COLO668 (cell line): ENCODE measurements around the gene PODNL1.
A peak's percentile ranks its signal among the peaks of the same experiment; 100 is the strongest.
"Not testable (repeated sequence)": the region's sequence is repeated elsewhere in the genome, so short reads cannot be mapped to it uniquely, and the experiment has no call there.

ENCODE experiments used
- DNase-seq: peaks from one replicate; lab custom pipeline; 2025; ENCODE audit not compliant: unreplicated experiment; lab: John Stamatoyannopoulos, UW

Gene PODNL1

GRCh38 chr19:13929340-13929739 is 8.9 kb downstream of the PODNL1 start:
- no peak for DNase-seq

DNA sequence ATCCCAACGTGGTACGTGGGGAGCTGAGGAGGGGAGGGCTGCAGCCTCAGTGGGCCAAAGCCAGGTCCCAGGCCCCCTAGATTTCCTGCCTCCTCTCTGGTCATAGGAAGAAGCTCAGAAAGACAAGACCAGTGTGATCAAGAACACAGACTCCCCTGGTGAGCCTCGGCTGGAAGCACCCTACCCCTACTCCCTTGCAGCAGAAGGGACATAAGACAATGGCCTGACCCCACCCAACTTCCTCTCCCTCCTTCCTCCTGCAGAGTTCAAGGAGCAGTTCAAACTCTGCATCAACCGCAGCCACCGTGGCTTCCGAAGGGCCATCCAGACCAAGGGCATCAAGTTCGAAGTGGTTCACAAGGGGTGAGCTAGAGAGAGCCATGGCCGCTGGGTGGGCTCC is 11.5 kb downstream of the PODNL1 start:
- no peak for DNase-seq

DNA sequence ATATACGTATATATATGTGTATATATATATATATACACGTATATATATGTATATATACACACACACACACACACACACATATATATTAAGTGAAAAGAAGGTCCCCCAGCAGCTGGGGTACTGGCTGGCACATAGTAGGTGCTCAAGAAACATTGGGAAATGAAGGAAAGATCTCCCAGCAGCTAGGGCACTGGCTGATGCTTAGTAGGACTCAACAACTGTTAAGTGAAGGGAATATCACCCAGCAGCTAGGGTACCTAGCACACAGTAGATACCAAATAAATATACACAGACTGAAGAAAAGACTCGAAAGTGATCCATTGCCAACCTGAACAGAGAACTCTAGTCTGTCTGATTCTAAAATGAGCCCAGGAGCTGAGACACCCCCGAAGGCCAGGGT is 12.2 kb downstream of the PODNL1 start:
- no peak for DNase-seq

DNA sequence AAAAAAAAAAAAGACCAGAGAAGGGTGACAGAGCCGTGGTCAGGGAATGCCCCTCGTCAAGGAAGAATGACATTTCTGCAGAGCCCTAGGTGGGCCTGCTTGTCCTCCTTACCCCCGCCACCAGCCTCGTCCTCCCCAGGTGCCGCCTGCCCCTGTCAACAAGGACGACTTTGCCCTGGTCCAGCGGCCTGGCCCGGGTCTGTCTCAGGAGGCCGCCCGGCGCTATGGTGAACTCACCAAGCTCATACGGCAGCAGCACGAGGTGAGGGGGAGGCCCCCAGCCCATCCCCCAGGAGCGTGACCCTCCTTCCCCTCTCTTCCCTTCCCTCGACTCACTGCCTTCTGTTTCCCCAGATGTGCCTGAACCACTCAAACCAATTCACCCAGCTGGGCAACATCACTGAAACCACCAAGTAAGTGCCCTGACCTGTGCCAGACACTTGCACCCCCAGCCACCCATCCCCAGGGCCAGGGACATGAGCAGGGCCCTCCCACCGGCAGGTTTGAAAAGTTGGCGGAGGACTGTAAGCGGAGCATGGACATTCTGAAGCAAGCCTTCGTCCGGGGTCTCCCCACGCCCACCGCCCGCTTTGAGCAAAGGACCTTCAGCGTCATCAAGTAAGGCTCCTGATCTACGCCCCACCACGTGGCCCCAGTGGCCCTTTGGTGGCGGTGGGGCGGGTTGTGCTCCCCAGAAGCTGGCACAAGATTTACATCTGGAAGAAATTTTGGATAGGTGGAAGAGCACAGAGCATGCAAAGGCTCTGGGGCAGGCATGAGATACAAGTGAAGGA is 14.8 kb downstream of the PODNL1 start:
- DNase-seq = no peak

- DNase-seq = not testable (repeated sequence)
Observed at GRCh38 chr19:13922118-13922517, 16.1 kb downstream of the PODNL1 start.

DNA sequence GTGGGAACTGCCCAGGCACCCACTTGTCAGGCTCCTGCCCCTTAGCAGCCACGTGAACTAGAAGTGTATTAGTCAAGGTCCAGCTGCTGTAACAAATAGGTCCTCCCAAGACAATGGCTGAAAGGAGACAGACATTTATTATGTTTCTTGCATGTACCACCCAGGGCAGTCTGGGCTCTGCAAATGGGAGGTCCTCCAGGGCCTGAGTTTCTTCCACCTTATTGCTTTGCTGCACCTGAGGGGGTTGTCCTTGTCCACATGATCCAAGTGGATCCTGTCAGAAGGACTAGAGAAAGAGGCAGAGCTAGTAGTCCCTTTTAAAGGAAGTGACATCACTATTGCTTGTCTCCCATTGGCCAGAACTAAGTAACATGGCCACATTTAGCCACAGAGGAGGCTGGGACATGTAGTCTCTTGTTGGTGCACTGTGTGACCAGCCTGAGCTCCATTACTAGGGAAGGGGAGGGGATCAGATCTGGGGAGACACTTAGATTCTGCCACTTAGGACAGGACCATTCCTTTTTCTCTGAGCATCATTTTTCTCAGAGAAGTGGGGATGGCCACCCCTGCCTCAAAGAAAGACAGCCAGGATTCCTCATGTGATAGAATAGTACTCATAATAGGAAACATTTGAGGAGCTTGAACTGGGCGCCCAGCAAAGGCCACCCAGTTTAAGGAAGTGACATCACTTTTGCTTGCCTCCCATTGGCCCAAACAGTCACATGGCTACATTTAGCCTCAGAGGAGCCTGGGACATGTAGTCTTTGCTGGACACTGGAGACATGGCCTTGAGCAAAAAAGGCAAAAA is 17.1 kb downstream of the PODNL1 start:
- DNase-seq = peak; percentile 22

GRCh38 chr19:13920524-13920923 is 17.7 kb downstream of the PODNL1 start:
- no peak for DNase-seq

- no peak for DNase-seq
Observed at GRCh38 chr19:13918726-13919411, 19.3 kb downstream of the PODNL1 start.

- DNase-seq = no peak
Observed at GRCh38 chr19:13917888-13918406, 20.3 kb downstream of the PODNL1 start.

GRCh38 chr19:13914777-13915176 is 23.4 kb downstream of the PODNL1 start:
- no peak for DNase-seq

DNA sequence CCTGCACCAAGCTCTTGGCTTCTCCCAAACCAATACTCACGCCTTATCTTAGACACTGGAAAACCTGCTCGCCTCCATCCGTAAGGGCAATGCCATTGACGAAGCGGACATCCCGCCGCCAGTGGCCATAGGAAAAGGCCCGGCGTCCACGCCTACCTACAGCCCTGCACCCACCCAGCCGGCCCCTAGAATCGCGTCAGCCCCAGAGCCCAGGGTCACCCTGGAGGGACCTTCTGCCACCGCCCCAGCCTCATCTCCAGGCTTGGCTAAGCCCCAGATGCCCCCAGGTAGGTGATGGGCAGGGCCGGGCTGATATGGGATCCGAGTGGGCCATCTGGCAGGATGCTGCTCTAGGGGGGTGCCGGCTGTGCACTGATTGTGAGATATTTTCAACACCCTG is 24.9 kb downstream of the PODNL1 start:
- DNase-seq = no peak

GRCh38 chr19:13909430-13909829 is 28.8 kb downstream of the PODNL1 start:
- DNase-seq = no peak

DNA sequence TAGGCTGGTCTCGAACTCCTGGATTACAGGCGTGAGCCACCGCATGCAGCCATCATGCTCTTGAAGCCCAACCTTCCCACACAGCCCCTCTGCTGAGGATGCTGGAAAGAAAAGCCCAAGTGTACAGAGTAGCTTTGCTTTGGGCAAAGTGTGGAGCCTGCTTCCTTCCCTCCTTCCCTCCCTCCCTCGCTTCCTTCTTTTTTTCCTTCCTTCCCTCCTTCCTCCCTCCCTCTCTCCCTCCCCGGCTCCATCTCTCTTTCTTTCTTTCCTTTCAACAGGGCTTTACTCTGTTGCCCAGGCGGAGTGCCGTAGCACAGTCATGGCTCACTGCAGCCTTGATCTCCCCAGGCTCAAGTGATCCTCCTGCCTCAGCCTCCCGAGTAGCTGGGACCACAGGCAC is 29.5 kb downstream of the PODNL1 start:
- DNase-seq = no peak

DNA sequence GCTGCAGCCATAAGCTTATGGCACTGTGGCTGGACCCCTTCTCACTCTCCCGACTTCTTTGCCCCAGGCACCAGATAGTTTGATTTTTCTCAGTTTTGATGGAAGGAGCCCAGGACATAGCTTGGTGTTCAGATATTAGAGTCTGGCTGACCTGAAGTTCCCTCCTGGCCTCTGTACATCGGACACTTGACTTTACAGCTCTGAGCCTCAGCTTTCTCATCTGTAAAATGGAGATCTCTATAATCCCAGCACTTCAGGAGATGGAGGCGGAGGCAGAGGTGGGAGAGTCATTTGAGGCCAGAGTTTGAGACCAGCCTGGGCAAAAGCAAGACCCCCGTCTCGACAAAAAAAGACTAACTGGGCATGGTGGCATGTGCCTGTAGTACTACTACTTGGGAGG is 31.3 kb downstream of the PODNL1 start:
- no peak for DNase-seq

DNA sequence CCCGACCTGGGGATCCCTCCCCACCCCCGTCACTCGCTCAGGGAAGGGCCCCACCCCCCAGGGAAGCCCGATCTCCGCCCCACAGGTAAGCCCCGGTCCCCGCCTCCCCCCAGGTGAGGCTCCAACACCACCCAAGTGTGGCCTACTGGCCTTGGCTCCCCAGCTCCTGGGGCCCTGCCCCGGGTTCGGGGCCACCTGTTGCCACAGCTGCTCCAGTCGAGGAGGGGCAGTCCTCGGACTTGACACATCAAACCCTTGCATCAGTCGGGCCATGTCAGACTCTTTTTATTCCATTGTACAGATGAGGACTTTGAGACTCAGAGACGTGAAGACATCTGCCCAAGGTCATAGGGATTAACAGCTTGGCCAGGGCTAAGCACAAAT is 31.7 kb downstream of the PODNL1 start:
- DNase-seq = peak; percentile 60

DNA sequence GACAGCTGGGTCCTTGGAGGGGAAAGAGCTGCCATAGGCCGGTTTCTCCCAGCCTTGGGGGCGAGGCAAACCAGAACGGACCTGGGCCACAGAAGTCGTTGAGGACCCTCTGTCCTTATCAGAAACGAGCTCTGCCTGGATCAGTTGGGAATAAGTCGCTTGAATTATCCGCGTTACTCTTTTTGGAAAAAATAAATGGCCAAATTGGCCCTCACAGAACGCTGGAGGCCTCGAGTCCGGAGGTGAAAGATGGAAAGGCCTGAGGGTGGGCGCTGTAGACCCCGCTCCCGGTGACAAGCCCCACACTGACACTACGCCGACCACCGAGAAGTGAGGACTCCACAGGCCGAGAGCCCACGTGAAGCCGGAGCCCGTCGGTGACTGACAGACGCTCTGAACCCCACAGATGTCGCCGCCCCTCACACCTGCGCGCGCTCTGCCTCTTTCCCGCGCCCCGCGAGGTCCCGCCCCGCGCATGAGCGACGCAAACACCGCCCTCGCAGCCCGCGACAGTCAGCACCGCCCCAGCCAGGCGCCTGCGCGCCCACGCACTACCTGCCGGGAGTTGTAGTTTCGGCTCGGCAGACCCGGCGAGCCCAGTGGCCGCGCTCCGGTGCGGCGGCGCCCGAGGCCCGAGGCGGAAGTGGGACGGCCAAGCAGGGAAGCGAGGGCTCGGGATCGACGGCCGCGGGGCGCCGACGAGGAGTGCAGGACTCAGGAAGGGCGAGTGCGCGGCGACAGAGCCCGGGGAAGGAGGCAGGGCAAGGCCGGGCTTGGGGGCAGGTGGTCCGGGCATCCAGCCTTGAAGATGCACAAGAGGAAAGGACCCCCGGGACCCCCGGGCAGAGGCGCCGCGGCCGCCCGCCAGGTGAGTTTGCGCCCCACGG is 32.3 kb downstream of the PODNL1 start, which contains the start of the genes BRME1 and CC2D1A:
Gene BRME1, minus strand, starts transcription at position 484 of the 887 bp plus-strand sequence. CDS start 1,225 bp downstream, outside the sequence.
Gene CC2D1A, plus strand, starts transcription at position 568 of the 887 bp plus-strand sequence. Its CDS starts 241 bp downstream, at position 809.
- DNase-seq = peak; percentile 96

- DNase-seq = peak; percentile 9
Observed at GRCh38 chr19:13902993-13903555, 35.1 kb downstream of the PODNL1 start.

DNA sequence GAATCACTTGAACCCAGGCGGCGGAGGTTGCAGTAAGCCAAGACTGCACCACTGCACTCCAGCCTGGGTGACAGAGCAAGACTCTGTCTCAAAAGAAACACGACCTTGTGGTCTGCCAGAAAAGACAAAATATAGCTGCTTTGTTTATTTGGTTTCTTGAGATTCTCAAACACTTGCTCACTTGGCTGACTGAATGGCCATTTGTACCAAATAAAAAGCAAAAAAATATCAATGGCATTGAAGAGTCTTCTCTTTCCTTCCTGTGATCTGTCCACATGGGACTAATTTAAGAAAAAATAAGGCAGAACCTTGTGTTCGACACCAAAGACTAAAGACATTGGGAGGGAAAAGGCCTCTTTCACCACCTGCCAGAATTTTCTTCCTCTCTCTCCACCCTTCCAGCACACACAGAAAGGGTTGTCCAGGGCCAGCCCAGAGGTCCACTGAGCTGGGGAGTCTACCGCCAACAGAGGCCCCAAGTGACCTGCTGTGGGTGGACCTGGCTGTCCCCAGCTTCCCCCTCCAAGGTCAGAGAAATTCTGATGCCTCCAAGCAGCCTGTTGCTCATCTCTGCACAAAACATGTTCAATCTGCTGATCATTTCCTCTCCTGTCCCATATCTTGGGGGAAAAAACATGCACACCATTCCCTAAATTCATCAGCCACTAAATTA is 38.2 kb downstream of the PODNL1 start:
- no peak for DNase-seq

DNA sequence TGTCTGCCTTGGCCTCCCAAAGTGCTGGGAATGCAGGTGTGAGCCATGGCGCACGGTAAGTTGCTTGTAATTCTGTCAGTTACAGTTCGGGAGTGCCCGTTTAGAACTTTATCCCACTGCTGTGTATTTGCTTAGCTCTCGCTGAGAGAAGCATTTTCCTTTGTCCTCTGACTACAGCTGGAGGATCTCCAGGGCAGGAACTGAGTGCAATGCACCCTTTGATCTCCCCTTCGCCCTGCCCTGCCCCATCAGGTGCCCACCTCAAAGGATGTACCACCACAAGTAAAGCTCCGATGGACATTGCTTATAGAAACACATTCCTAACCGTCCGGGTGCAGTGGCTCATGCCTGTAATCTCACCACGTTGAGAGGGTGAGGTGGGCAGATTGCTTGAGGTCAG is 38.8 kb downstream of the PODNL1 start:
- DNase-seq = no peak
